ENCODE data around the gene AKT3. TPM values are rescaled to one million over a fixed set of nuclear protein-coding genes. Genes with fewer than 3 reads are reported as not detected.

AKT3 gene
- total RNA-seq (2022; extraction: Qiagen RNA extraction; ENCODE audit: low read depth), result 15.5 to 25.5 TPM (median 22.6 TPM) in 5 replicates

GRCh38 chr1:243850202-243850451, at the start of gene AKT3:
Gene AKT3, minus strand, starts transcription at chr1:243850243. Its CDS starts 7,073 bp downstream, at chr1:243843170.

Other genes starting within 250 kb of the AKT3 start
- 2.6 to 5.0 TPM (median 4.4 TPM) in 5 replicates for gene ZBTB18, start 201.0 kb upstream of the AKT3 start, total RNA-seq (2022; extraction: Qiagen RNA extraction; ENCODE audit: low read depth)

All from A549 treated with RU486 at 1 μM for 4 hours (cell line).